ENCODE measurements around the gene SYT13. TPM values are rescaled to one million over a fixed set of nuclear protein-coding genes. Genes with fewer than 3 reads are reported as not detected.

The SYT13 gene
- total RNA-seq, 1 experiment from 2014 or later, result 1.4 TPM

DNA sequence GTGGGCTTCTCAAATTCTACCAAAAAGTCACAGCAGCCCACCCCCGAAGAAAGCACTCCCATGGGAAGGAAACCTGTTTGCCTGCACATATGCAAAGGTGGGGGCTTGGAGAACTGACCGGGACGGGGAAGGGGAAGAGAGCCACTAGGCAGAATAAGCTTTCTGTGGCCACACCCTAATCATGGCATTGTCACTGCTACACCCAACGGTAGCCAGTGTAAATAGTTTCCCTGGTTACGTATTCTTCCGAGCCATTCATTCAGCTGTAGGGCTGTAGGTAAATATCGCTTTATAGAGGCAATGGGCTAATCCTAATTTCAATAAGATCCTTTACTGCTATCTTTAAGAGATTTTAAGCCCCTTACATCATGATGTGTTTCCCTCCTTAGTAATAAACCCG, 78.0 kb downstream of the SYT13 start:
- ATAC-seq, result no peak
- POLR2A ChIA-PET, result no interaction called here

More for the DNA sequence above, 78.0 kb downstream of the SYT13 start:
- no peak for DNase-seq (ENCODE audit: low read depth, low spot score)
- H3K36me3 ChIP-seq (ENCODE audit: control insufficient read depth in 1 of 2, insufficient read depth in 2 of 2, low read length in 2 of 2), result no peaks in the 10 kb centered on the region
- TF ChIP-seq YY1 (IDR thresholded peaks at IDR 0.05; ENCODE audit: extremely low read depth, insufficient replicate concordance, low read depth, low read length) (no peak), TCF7L2 (IDR thresholded peaks at IDR 0.05; ENCODE audit: borderline replicate concordance, extremely low read depth, insufficient read depth, insufficient read length) (no peak), SIN3A (IDR thresholded peaks at IDR 0.05; ENCODE audit: low read depth) (no peak), ZNF274 (IDR thresholded peaks at IDR 0.05; ENCODE audit: low read depth, low read length) (no peak), SRF (IDR thresholded peaks at IDR 0.05; ENCODE audit: low read depth) (no peak), ELF1 (IDR thresholded peaks at IDR 0.05; ENCODE audit: borderline replicate concordance, low read depth) (no peak), POLR2A (IDR thresholded peaks at IDR 0.05; ENCODE audit: borderline replicate concordance, extremely low read depth, insufficient read depth, insufficient read length) (no peak), SP1 (IDR thresholded peaks at IDR 0.05; ENCODE audit: low read depth) (no peak), CEBPB (IDR thresholded peaks at IDR 0.05; ENCODE audit: low read depth) (no peak), ZFX (IDR thresholded peaks at IDR 0.05) (no peak), JUND (IDR thresholded peaks at IDR 0.05) (no peak), EZH2phosphoT487 (IDR thresholded peaks at IDR 0.05; ENCODE audit: borderline replicate concordance) (no peak), RAD21 (IDR thresholded peaks at IDR 0.05; ENCODE audit: low read depth) (no peak)
- TF ChIP-seq, protein P1, sequence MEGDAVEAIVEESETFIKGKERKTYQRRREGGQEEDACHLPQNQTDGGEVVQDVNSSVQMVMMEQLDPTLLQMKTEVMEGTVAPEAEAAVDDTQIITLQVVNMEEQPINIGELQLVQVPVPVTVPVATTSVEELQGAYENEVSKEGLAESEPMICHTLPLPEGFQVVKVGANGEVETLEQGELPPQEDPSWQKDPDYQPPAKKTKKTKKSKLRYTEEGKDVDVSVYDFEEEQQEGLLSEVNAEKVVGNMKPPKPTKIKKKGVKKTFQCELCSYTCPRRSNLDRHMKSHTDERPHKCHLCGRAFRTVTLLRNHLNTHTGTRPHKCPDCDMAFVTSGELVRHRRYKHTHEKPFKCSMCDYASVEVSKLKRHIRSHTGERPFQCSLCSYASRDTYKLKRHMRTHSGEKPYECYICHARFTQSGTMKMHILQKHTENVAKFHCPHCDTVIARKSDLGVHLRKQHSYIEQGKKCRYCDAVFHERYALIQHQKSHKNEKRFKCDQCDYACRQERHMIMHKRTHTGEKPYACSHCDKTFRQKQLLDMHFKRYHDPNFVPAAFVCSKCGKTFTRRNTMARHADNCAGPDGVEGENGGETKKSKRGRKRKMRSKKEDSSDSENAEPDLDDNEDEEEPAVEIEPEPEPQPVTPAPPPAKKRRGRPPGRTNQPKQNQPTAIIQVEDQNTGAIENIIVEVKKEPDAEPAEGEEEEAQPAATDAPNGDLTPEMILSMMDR (IDR thresholded peaks at IDR 0.05 in 2 of 3, conservative IDR thresholded peaks at IDR 0.05 in 1 of 3; ENCODE audit: borderline replicate concordance in 1 of 3, insufficient read depth in 1 of 3, low read depth in 2 of 3, low read length in 2 of 3), result no peak
- TF ChIP-seq, protein P2, sequence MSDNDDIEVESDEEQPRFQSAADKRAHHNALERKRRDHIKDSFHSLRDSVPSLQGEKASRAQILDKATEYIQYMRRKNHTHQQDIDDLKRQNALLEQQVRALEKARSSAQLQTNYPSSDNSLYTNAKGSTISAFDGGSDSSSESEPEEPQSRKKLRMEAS (IDR thresholded peaks at IDR 0.05), result no peak
- TF ChIP-seq, protein P3, sequence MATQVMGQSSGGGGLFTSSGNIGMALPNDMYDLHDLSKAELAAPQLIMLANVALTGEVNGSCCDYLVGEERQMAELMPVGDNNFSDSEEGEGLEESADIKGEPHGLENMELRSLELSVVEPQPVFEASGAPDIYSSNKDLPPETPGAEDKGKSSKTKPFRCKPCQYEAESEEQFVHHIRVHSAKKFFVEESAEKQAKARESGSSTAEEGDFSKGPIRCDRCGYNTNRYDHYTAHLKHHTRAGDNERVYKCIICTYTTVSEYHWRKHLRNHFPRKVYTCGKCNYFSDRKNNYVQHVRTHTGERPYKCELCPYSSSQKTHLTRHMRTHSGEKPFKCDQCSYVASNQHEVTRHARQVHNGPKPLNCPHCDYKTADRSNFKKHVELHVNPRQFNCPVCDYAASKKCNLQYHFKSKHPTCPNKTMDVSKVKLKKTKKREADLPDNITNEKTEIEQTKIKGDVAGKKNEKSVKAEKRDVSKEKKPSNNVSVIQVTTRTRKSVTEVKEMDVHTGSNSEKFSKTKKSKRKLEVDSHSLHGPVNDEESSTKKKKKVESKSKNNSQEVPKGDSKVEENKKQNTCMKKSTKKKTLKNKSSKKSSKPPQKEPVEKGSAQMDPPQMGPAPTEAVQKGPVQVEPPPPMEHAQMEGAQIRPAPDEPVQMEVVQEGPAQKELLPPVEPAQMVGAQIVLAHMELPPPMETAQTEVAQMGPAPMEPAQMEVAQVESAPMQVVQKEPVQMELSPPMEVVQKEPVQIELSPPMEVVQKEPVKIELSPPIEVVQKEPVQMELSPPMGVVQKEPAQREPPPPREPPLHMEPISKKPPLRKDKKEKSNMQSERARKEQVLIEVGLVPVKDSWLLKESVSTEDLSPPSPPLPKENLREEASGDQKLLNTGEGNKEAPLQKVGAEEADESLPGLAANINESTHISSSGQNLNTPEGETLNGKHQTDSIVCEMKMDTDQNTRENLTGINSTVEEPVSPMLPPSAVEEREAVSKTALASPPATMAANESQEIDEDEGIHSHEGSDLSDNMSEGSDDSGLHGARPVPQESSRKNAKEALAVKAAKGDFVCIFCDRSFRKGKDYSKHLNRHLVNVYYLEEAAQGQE (IDR thresholded peaks at IDR 0.05; ENCODE audit: low read depth), result no peak
- TF ChIP-seq, protein P4, sequence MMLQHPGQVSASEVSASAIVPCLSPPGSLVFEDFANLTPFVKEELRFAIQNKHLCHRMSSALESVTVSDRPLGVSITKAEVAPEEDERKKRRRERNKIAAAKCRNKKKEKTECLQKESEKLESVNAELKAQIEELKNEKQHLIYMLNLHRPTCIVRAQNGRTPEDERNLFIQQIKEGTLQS (IDR thresholded peaks at IDR 0.05), result no peak
- TF ChIP-seq, protein P5, sequence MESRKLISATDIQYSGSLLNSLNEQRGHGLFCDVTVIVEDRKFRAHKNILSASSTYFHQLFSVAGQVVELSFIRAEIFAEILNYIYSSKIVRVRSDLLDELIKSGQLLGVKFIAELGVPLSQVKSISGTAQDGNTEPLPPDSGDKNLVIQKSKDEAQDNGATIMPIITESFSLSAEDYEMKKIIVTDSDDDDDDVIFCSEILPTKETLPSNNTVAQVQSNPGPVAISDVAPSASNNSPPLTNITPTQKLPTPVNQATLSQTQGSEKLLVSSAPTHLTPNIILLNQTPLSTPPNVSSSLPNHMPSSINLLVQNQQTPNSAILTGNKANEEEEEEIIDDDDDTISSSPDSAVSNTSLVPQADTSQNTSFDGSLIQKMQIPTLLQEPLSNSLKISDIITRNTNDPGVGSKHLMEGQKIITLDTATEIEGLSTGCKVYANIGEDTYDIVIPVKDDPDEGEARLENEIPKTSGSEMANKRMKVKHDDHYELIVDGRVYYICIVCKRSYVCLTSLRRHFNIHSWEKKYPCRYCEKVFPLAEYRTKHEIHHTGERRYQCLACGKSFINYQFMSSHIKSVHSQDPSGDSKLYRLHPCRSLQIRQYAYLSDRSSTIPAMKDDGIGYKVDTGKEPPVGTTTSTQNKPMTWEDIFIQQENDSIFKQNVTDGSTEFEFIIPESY (IDR thresholded peaks at IDR 0.05; ENCODE audit: extremely low read depth, insufficient replicate concordance, low read length), result no peak
- H3K27me3 ChIP-seq (ENCODE audit: insufficient read depth, low read length), result no peaks in the 10 kb centered on the region
- no peak overlapping the region for H3K4me2 ChIP-seq (ENCODE audit: low read length)
- ChIA-PET RAD21 (ENCODE audit: low non-redundant PET in 1 of 2, low total read pairs in 2 of 2, uncharacterized antibody in 2 of 2, unreplicated experiment in 2 of 2) (no interaction called here), CTCF (no interaction called here)
- no TSS peak for BruUV-seq (replicated peaks)
- no peak overlapping the region for H3K4me3 ChIP-seq (replicated peaks in 1 of 2; ENCODE audit: low read depth in 1 of 2, low read length in 2 of 2)
- no peak overlapping the region for H3K27ac ChIP-seq (ENCODE audit: low read depth, low read length)
- no peaks in the 10 kb centered on the region for H3K9me2 ChIP-seq (ENCODE audit: insufficient read depth)
- no peaks in the 10 kb centered on the region for H3K9me3 ChIP-seq (ENCODE audit: control insufficient read depth in 1 of 2, insufficient read depth in 1 of 2, low read depth in 1 of 2, low read length in 2 of 2)
- no peak overlapping the region for H2AFZ ChIP-seq (ENCODE audit: low read depth, low read length, poor library complexity, severe bottlenecking)
- no peaks in the 10 kb centered on the region for H3K4me1 ChIP-seq (ENCODE audit: control insufficient read depth in 1 of 2, insufficient read depth in 2 of 2, low read length in 2 of 2)
- H3K79me2 ChIP-seq (ENCODE audit: insufficient read depth, low read length), result no peaks in the 10 kb centered on the region
- intact Hi-C loops (cut with micrococcal nuclease), result no loop called here
- H4K20me1 ChIP-seq (ENCODE audit: insufficient read depth), result no peaks in the 10 kb centered on the region
- no peak overlapping the region for H3K9ac ChIP-seq (ENCODE audit: low read length)
